GM21723 (cell line): ENCODE measurements around the gene FBN1.

Source experiments
- ATAC-seq: cut with Tn5 transposase; IDR thresholded peaks from one replicate; pipeline ENCODE4 v1.9.1; 2021; ENCODE audit warnings: mild to moderate bottlenecking, moderate library complexity; ENCODE audit not compliant: unreplicated experiment

FBN1 gene

GRCh38 chr15:48527517-48527916, 118.0 kb downstream of the FBN1 start:
- ATAC-seq, result no peak

- no peak for ATAC-seq
Measured at GRCh38 chr15:48522911-48523310, 122.6 kb downstream of the FBN1 start.

- no peak for ATAC-seq
Measured at GRCh38 chr15:48522123-48522522, 123.4 kb downstream of the FBN1 start.

GRCh38 chr15:48520376-48521155, 124.9 kb downstream of the FBN1 start:
- no peak for ATAC-seq

GRCh38 chr15:48516121-48516520, 129.4 kb downstream of the FBN1 start:
- ATAC-seq, result no peak

- no peak for ATAC-seq
Measured at GRCh38 chr15:48515500-48515899, 130.0 kb downstream of the FBN1 start.

GRCh38 chr15:48514103-48514816, 131.2 kb downstream of the FBN1 start:
- no peak for ATAC-seq

- no peak for ATAC-seq
Measured at GRCh38 chr15:48510976-48511375, 134.5 kb downstream of the FBN1 start.

- ATAC-seq, result peak; percentile 78
Measured at GRCh38 chr15:48507416-48508065, 138.0 kb downstream of the FBN1 start.

- ATAC-seq, result no peak
Measured at GRCh38 chr15:48505067-48505466, 140.4 kb downstream of the FBN1 start.

GRCh38 chr15:48501208-48501607, 144.3 kb downstream of the FBN1 start:
- ATAC-seq, result no peak

GRCh38 chr15:48500595-48500994, 144.9 kb downstream of the FBN1 start:
- ATAC-seq, result no peak

GRCh38 chr15:48499978-48500377, 145.5 kb downstream of the FBN1 start:
- no peak for ATAC-seq

- no peak for ATAC-seq
Measured at GRCh38 chr15:48498828-48499227, 146.7 kb downstream of the FBN1 start.

GRCh38 chr15:48494631-48495030, 150.9 kb downstream of the FBN1 start:
- no peak for ATAC-seq

GRCh38 chr15:48493763-48494225, 151.7 kb downstream of the FBN1 start:
- ATAC-seq, result no peak

GRCh38 chr15:48493084-48493762, 152.3 kb downstream of the FBN1 start:
- no peak for ATAC-seq

- no peak for ATAC-seq
Measured at GRCh38 chr15:48486228-48486627, 159.3 kb downstream of the FBN1 start.

GRCh38 chr15:48481802-48482201, 163.7 kb downstream of the FBN1 start:
- no peak for ATAC-seq

GRCh38 chr15:48479751-48480150, 165.8 kb downstream of the FBN1 start:
- ATAC-seq, result no peak

GRCh38 chr15:48478581-48478980, 166.9 kb downstream of the FBN1 start:
- ATAC-seq, result no peak
